Neural cell (in vitro differentiated cells): ENCODE results near the gene SLC38A9. TPM values are rescaled to one million over a fixed set of nuclear protein-coding genes. Genes with fewer than 3 reads are reported as not detected.

Experiments used
- H2AFZ ChIP-seq: fragments of 200-600, 300-800 bp; sonication (generic), shearing (Covaris generic); 2 replicates; pipeline ENCODE4 v1.6.0; 2014; ENCODE audit warnings: low read depth, mild to moderate bottlenecking, antibody characterized with exemption, low read length, moderate library complexity
- H3F3A ChIP-seq: fragments of 200-600 bp; shearing (Covaris generic); 2 replicates; pipeline ENCODE4 v1.6.1; 2016; ENCODE audit warnings: mild to moderate bottlenecking, moderate library complexity, mixed read lengths, antibody characterized with exemption, low read length; ENCODE audit not compliant: insufficient read depth, poor library complexity, severe bottlenecking
- H3K27ac ChIP-seq: fragments of 200-600, 300-800 bp; sonication (generic), shearing (Covaris generic); 2 replicates; pipeline ENCODE4 v1.5.1; 2014; ENCODE audit warnings: mild to moderate bottlenecking, low read length, moderate library complexity
- H3K27me3 ChIP-seq: fragments of 300-800, 200-600 bp; sonication (generic), shearing (Covaris generic); 2 replicates; pipeline ENCODE4 v1.6.0; 2014; ENCODE audit warnings: mild to moderate bottlenecking, low read depth, low read length, moderate library complexity; ENCODE audit not compliant: insufficient read depth
- H3K36me3 ChIP-seq: fragments of 300-800, 200-600 bp; sonication (generic), shearing (Covaris generic); 2 replicates; pipeline ENCODE4 v1.5.1; 2014; ENCODE audit warnings: mild to moderate bottlenecking, antibody characterized with exemption, low read length, moderate library complexity; ENCODE audit not compliant: insufficient read depth
- H3K4me2 ChIP-seq: fragments of 300-800, 200-600 bp; sonication (generic), shearing (Covaris generic); 2 replicates; pipeline ENCODE4 v1.6.0; 2014; ENCODE audit warnings: mild to moderate bottlenecking, low read length
- H3K4me3 ChIP-seq: fragments of 300-800, 200-600 bp; sonication (generic), shearing (Covaris generic); 2 replicates; pipeline ENCODE4 v1.5.1; 2014; ENCODE audit warnings: mild to moderate bottlenecking, low read length, moderate library complexity
- H3K79me2 ChIP-seq: fragments of 200-600 bp; shearing (Covaris generic); replicated peaks from 2 replicates; pipeline ENCODE4 v1.6.0; 2014; ENCODE audit warnings: mild to moderate bottlenecking, low read length, moderate library complexity; ENCODE audit not compliant: insufficient read depth
- H3K9ac ChIP-seq: fragments of 300-800, 200-600 bp; sonication (generic), shearing (Covaris generic); 2 replicates; pipeline ENCODE4 v1.6.1; 2016; ENCODE audit warnings: mild to moderate bottlenecking, low read length, mixed read lengths
- H3K9me2 ChIP-seq: fragments of 200-600 bp; shearing (Covaris generic); 2 replicates; pipeline ENCODE4 v1.6.1; 2016; ENCODE audit warnings: mild to moderate bottlenecking, low read length, mixed read lengths; ENCODE audit not compliant: insufficient read depth
- H3K9me3 ChIP-seq: fragments of 200-600, 300-800 bp; sonication (generic), shearing (Covaris generic); 2 replicates; pipeline ENCODE4 v1.6.1; 2016; ENCODE audit warnings: mild to moderate bottlenecking, mixed run types, low read length, moderate library complexity, mixed read lengths
- H4K20me1 ChIP-seq: fragments of 200-600 bp; shearing (Covaris generic); 2 replicates; pipeline ENCODE4 v1.6.1; 2016; ENCODE audit warnings: mild to moderate bottlenecking, mixed run types; ENCODE audit not compliant: insufficient read depth
- EP300 ChIP-seq: fragments of 450-650 bp; conservative IDR thresholded peaks from 2 replicates; pipeline ENCODE4 v1.6.1; 2014; ENCODE audit warnings: antibody characterized with exemption, mild to moderate bottlenecking, moderate library complexity; ENCODE audit not compliant: poor library complexity, severe bottlenecking
- EZH2 ChIP-seq: fragments of 200-600, 300-800 bp; shearing (Covaris generic), sonication (generic); IDR thresholded peaks from 2 replicates; pipeline ENCODE4 v1.6.1; 2014; ENCODE audit warnings: antibody characterized with exemption, low read length, borderline replicate concordance, mild to moderate bottlenecking; ENCODE audit not compliant: insufficient read depth, poor library complexity, severe bottlenecking
- MXI1 ChIP-seq: fragments of 450-650 bp; conservative IDR thresholded peaks from 2 replicates; pipeline ENCODE4 v1.6.1; 2014; ENCODE audit warnings: antibody characterized with exemption, mild to moderate bottlenecking; ENCODE audit not compliant: poor library complexity, severe bottlenecking
- POLR2AphosphoS5 ChIP-seq: IDR thresholded peaks from 2 replicates; pipeline ENCODE4 v1.6.1; 2012
- RAD21 ChIP-seq: fragments of 450-650 bp; conservative IDR thresholded peaks from 2 replicates; pipeline ENCODE4 v1.6.1; 2014; ENCODE audit warnings: antibody characterized with exemption, mild to moderate bottlenecking, moderate library complexity
- SMC3 ChIP-seq: fragments of 450-650 bp; conservative IDR thresholded peaks from 2 replicates; pipeline ENCODE4 v1.6.1; 2014; ENCODE audit warnings: antibody characterized with exemption, mild to moderate bottlenecking, moderate library complexity; ENCODE audit not compliant: poor library complexity
- TAF1 ChIP-seq: IDR thresholded peaks from 2 replicates; pipeline ENCODE4 v1.6.1; 2012; ENCODE audit warnings: low read depth
- polyA plus RNA-seq: library from polyadenylated mRNA; depleted of rRNA; stranded (reverse); fragments of >200 nt; gene quantifications from 2 replicates; pipeline ENCODE4 v1.2.3, GENCODE V29; 2014
- TF ChIP-seq, protein P1 (sequence below): IDR thresholded peaks from 2 replicates; pipeline ENCODE4 v1.6.1; 2012; ENCODE audit warnings: borderline replicate concordance
- TF ChIP-seq, protein P2 (sequence below): fragments of 450-650 bp; IDR thresholded peaks from 2 replicates; pipeline ENCODE4 v1.5.1; 2014; ENCODE audit warnings: antibody characterized with exemption, mild to moderate bottlenecking, moderate library complexity; ENCODE audit not compliant: poor library complexity, severe bottlenecking

SLC38A9 gene
- polyA plus RNA-seq, 1 donor from 2014 or later, result 44.5 TPM

DNA sequence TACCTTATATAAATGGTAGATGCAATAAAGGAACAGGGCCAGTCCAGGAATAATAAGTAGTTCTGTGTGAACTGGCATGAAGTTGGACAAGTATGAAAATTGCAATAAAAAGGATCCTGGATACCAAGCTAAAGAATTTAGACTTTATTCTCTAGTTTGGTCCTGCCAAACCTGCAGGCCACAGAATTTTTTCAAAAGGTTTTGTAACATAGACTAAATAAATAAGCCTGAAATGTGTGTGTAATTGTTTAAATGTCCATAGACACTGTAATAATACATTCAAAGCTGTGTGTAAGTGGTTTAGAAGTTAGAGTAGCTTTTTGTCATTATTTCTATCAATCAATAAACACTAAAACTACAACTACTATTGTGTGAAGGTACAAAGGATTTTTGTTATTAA lies 101.6 kb downstream of the SLC38A9 start:
- no peak overlapping the region for H3K4me2 ChIP-seq
- no peaks in the 10 kb centered on the region for H4K20me1 ChIP-seq
- H3K4me3 ChIP-seq, result no peak overlapping the region
- H3K9me2 ChIP-seq, result no peaks in the 10 kb centered on the region
- no peaks in the 10 kb centered on the region for H3K9me3 ChIP-seq
- H3K27me3 ChIP-seq, result no peaks in the 10 kb centered on the region
- no peak for TF ChIP-seq MXI1
- TF ChIP-seq EZH2, result no peak
- H3K9ac ChIP-seq, result no peak overlapping the region
- no peaks in the 10 kb centered on the region for H3K36me3 ChIP-seq
- no peak overlapping the region for H3K27ac ChIP-seq
- H3F3A ChIP-seq, result no peaks in the 10 kb centered on the region
- no peak overlapping the region for H2AFZ ChIP-seq
- no peaks in the 10 kb centered on the region for H3K79me2 ChIP-seq

DNA sequence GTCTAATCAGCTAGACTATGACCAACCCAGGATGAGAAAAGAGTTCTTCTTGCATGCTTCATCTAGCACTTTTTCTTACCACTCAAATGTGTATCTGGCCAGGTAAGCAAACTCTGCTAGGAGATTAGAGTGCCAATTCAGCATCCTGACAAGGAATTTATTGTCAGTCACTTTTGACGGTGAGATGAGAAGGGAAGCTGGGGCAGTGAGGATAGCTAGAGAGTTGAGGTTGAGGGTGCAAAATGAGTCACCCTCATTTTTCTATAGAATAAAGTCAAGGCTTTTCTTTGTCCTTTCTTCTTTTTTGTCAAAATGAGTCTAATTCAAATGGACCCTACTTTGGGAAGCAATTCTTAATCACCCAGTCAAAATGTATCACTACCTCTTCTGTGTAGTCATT lies 102.7 kb downstream of the SLC38A9 start:
- Histone ChIP-seq H3K36me3 (no peaks in the 10 kb centered on the region), H3K27ac (no peak overlapping the region), H3K9me2 (no peaks in the 10 kb centered on the region), H3K4me3 (no peak overlapping the region), H3K79me2 (no peaks in the 10 kb centered on the region), H2AFZ (no peak overlapping the region), H4K20me1 (no peaks in the 10 kb centered on the region), H3K4me2 (no peak overlapping the region), H3K9me3 (no peaks in the 10 kb centered on the region), H3F3A (no peaks in the 10 kb centered on the region), H3K27me3 (no peaks in the 10 kb centered on the region), H3K9ac (no peak overlapping the region)
- TF ChIP-seq EZH2 (no peak), TAF1 (no peak), RAD21 (no peak), EP300 (no peak), SMC3 (no peak), MXI1 (no peak), POLR2AphosphoS5 (no peak)
- TF ChIP-seq, protein P1, sequence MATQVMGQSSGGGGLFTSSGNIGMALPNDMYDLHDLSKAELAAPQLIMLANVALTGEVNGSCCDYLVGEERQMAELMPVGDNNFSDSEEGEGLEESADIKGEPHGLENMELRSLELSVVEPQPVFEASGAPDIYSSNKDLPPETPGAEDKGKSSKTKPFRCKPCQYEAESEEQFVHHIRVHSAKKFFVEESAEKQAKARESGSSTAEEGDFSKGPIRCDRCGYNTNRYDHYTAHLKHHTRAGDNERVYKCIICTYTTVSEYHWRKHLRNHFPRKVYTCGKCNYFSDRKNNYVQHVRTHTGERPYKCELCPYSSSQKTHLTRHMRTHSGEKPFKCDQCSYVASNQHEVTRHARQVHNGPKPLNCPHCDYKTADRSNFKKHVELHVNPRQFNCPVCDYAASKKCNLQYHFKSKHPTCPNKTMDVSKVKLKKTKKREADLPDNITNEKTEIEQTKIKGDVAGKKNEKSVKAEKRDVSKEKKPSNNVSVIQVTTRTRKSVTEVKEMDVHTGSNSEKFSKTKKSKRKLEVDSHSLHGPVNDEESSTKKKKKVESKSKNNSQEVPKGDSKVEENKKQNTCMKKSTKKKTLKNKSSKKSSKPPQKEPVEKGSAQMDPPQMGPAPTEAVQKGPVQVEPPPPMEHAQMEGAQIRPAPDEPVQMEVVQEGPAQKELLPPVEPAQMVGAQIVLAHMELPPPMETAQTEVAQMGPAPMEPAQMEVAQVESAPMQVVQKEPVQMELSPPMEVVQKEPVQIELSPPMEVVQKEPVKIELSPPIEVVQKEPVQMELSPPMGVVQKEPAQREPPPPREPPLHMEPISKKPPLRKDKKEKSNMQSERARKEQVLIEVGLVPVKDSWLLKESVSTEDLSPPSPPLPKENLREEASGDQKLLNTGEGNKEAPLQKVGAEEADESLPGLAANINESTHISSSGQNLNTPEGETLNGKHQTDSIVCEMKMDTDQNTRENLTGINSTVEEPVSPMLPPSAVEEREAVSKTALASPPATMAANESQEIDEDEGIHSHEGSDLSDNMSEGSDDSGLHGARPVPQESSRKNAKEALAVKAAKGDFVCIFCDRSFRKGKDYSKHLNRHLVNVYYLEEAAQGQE, result no peak
- TF ChIP-seq, protein P2, sequence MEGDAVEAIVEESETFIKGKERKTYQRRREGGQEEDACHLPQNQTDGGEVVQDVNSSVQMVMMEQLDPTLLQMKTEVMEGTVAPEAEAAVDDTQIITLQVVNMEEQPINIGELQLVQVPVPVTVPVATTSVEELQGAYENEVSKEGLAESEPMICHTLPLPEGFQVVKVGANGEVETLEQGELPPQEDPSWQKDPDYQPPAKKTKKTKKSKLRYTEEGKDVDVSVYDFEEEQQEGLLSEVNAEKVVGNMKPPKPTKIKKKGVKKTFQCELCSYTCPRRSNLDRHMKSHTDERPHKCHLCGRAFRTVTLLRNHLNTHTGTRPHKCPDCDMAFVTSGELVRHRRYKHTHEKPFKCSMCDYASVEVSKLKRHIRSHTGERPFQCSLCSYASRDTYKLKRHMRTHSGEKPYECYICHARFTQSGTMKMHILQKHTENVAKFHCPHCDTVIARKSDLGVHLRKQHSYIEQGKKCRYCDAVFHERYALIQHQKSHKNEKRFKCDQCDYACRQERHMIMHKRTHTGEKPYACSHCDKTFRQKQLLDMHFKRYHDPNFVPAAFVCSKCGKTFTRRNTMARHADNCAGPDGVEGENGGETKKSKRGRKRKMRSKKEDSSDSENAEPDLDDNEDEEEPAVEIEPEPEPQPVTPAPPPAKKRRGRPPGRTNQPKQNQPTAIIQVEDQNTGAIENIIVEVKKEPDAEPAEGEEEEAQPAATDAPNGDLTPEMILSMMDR, result no peak
